GM12865 (cell line): ENCODE results near the gene GARRE1.
"Not testable (repeated sequence)": the region's sequence is repeated elsewhere in the genome, so short reads cannot be mapped to it uniquely, and the experiment has no call there.

ENCODE experiments used
- DNase-seq: peaks from one replicate; pipeline ENCODE4 v3.0.0; 2010; ENCODE audit warnings: low read depth
- H3K4me3 ChIP-seq: 2 replicates; pipeline ENCODE4 v1.5.1; 2011; ENCODE audit warnings: mild to moderate bottlenecking, low read depth, low read length, control low read depth
- CTCF ChIP-seq: IDR thresholded peaks from 2 replicates; pipeline ENCODE4 v1.5.1; 2011; ENCODE audit warnings: low read length, control low read depth, low read depth, inconsistent platforms; ENCODE audit not compliant: insufficient read depth; ENCODE audit errors: missing control alignments

GARRE1 gene

GRCh38 chr19:34232566-34233481, 21.5 kb upstream of the GARRE1 start:
- peak; percentile 59 for DNase-seq
- no peak overlapping the region; the same call in 1 of the 2 replicates for H3K4me3 ChIP-seq
- TF ChIP-seq CTCF, result no peak

- no peak overlapping the region for H3K4me3 ChIP-seq
- no peak for TF ChIP-seq CTCF
- no peak for DNase-seq
Observed at GRCh38 chr19:34235425-34235940, 18.9 kb upstream of the GARRE1 start.

- DNase-seq, result no peak
- H3K4me3 ChIP-seq, result no peak overlapping the region
- no peak for TF ChIP-seq CTCF
Observed at GRCh38 chr19:34236035-34236987, 18.0 kb upstream of the GARRE1 start.

GRCh38 chr19:34237283-34237682, 17.1 kb upstream of the GARRE1 start:
- no peak overlapping the region for H3K4me3 ChIP-seq
- no peak for DNase-seq
- TF ChIP-seq CTCF, result no peak

- no peak for DNase-seq
- H3K4me3 ChIP-seq, result no peak overlapping the region
- no peak for TF ChIP-seq CTCF
Observed at GRCh38 chr19:34237939-34238338, 16.4 kb upstream of the GARRE1 start.

GRCh38 chr19:34241513-34242337, 12.6 kb upstream of the GARRE1 start:
- no peak overlapping the region for H3K4me3 ChIP-seq
- TF ChIP-seq CTCF, result peak; percentile 76
- peak; percentile 80 for DNase-seq

GRCh38 chr19:34243138-34243875, 11.0 kb upstream of the GARRE1 start:
- H3K4me3 ChIP-seq, result not testable (repeated sequence)
- DNase-seq, result peak; percentile 42
